Stomach (tissue), 4 donors: ENCODE data around the gene GET4.

Experiments
- CTCF ChIP-seq, 7 experiments: fragments of 450-650 bp in 4 of 7; fragments of 200-600 bp in 3 of 7; sonication (generic) in 3 of 7; IDR thresholded peaks; one replicate each; pipeline ENCODE4 v1.5.1; 2016 to 2019; ENCODE audit warnings: antibody characterized with exemption in 7 of 7, control low read depth in 2 of 7, mild to moderate bottlenecking in 1 of 7
- EP300 ChIP-seq: sonication (generic); formaldehyde crosslinking; IDR thresholded peaks from one replicate; pipeline ENCODE4 v1.6.1; 2017; ENCODE audit warnings: antibody characterized with exemption
- POLR2A ChIP-seq, 4 donors: fragments of 450-650 bp; IDR thresholded peaks; one replicate each; pipeline ENCODE4 v1.6.1; 2016; ENCODE audit warnings: antibody characterized with exemption in 4 of 4, control low read depth in 2 of 4, mild to moderate bottlenecking in 1 of 4, moderate library complexity in 1 of 4
- POLR2AphosphoS5 ChIP-seq, 3 donors: sonication (generic); formaldehyde crosslinking; IDR thresholded peaks; one replicate each; pipeline ENCODE4 v1.6.1; 2016; ENCODE audit warnings: antibody characterized with exemption in 3 of 3

GRCh38 chr7:897086-897485 is 20.7 kb downstream of the GET4 start:
- TF ChIP-seq CTCF (IDR thresholded peaks at IDR 0.05) (no peak), EP300 (no peak), POLR2AphosphoS5 (IDR thresholded peaks at IDR 0.05) (no peak), POLR2A (IDR thresholded peaks at IDR 0.05) (no peak)
